GM18909 (cell line): ENCODE results near the gene SMURF2.
"Not testable (repeated sequence)": the region's sequence is repeated elsewhere in the genome, so short reads cannot be mapped to it uniquely, and the experiment has no call there.

Experiments used
- ATAC-seq: cut with Tn5 transposase; IDR thresholded peaks from one replicate; pipeline ENCODE4 v1.9.1; 2021; ENCODE audit warnings: mild to moderate bottlenecking; ENCODE audit not compliant: unreplicated experiment, poor library complexity

SMURF2 gene

GRCh38 chr17:64661976-64662773, at the start of gene SMURF2:
TSS of gene SMURF2 (minus strand) at chr17:64662307. CDS start at chr17:64661880, 427 bp downstream.
- peak; percentile 83 for ATAC-seq

- ATAC-seq = no peak
Observed at GRCh38 chr17:64709481-64709880, 47.4 kb upstream of the SMURF2 start.

GRCh38 chr17:64707050-64707591, 45.0 kb upstream of the SMURF2 start:
- no peak for ATAC-seq

- ATAC-seq = no peak
Observed at GRCh38 chr17:64706224-64707049, 44.3 kb upstream of the SMURF2 start.

GRCh38 chr17:64702815-64703214, 40.7 kb upstream of the SMURF2 start:
- no peak for ATAC-seq

GRCh38 chr17:64698725-64699124, 36.6 kb upstream of the SMURF2 start:
- ATAC-seq = no peak

- ATAC-seq = no peak
Observed at GRCh38 chr17:64694207-64694606, 32.1 kb upstream of the SMURF2 start.

GRCh38 chr17:64692187-64692586, 30.1 kb upstream of the SMURF2 start:
- no peak for ATAC-seq

- no peak for ATAC-seq
Observed at GRCh38 chr17:64689106-64689505, 27.0 kb upstream of the SMURF2 start.

- no peak for ATAC-seq
Observed at GRCh38 chr17:64688481-64688880, 26.4 kb upstream of the SMURF2 start.

- no peak for ATAC-seq
Observed at GRCh38 chr17:64687961-64688360, 25.9 kb upstream of the SMURF2 start.

- no peak for ATAC-seq
Observed at GRCh38 chr17:64687376-64687775, 25.3 kb upstream of the SMURF2 start.

- ATAC-seq = no peak
Observed at GRCh38 chr17:64686705-64687104, 24.6 kb upstream of the SMURF2 start.

- no peak for ATAC-seq
Observed at GRCh38 chr17:64685705-64686104, 23.6 kb upstream of the SMURF2 start.

- no peak for ATAC-seq
Observed at GRCh38 chr17:64683796-64684195, 21.7 kb upstream of the SMURF2 start.

- no peak for ATAC-seq
Observed at GRCh38 chr17:64682261-64683181, 20.4 kb upstream of the SMURF2 start.

- ATAC-seq = no peak
Observed at GRCh38 chr17:64679710-64680216, 17.7 kb upstream of the SMURF2 start.

- ATAC-seq = no peak
Observed at GRCh38 chr17:64676763-64677162, 14.7 kb upstream of the SMURF2 start.

- not testable (repeated sequence) for ATAC-seq
Observed at GRCh38 chr17:64670843-64671590, 8.9 kb upstream of the SMURF2 start.
